Heart right ventricle (tissue), 16 donors: Measurements from ENCODE around the gene FGF2. TPM values are rescaled to one million over a fixed set of nuclear protein-coding genes. Genes with fewer than 3 reads are reported as not detected.

Experiments
- ATAC-seq, 8 donors: fragments of 200-7000 bp; cut with Tn5 transposase; one replicate each; pipeline ENCODE4 v1.9.1; 2020; ENCODE audit warnings: mild to moderate bottlenecking in 8 of 8, moderate library complexity in 8 of 8, moderate number of reproducible peaks in 1 of 8
- DNase-seq, 2 donors: peaks; one replicate each; pipeline ENCODE4 v3.0.0-alpha.2; 2020
- H3K27ac ChIP-seq, 10 donors: fragments of 200-600 bp; sonication (generic) in 2 of 10; one replicate each; pipeline versions ENCODE4 v1.5.0 to v1.8.0; 2020 to 2022; ENCODE audit warnings: mild to moderate bottlenecking in 3 of 10
- H3K27me3 ChIP-seq, 7 donors: fragments of 200-600 bp; one replicate each; pipeline ENCODE4 v1.8.0; 2021 to 2022; ENCODE audit warnings: mild to moderate bottlenecking in 2 of 7
- H3K36me3 ChIP-seq, 9 donors: fragments of 200-600 bp; sonication (generic) in 1 of 9; one replicate each; pipeline versions ENCODE4 v1.5.0 to v1.8.0; 2020 to 2022; ENCODE audit warnings: mild to moderate bottlenecking in 2 of 9
- H3K4me1 ChIP-seq, 9 donors: fragments of 200-600 bp; sonication (generic) in 1 of 9; one replicate each; pipeline versions ENCODE4 v1.5.0 to v1.8.0; 2020 to 2022; ENCODE audit warnings: mild to moderate bottlenecking in 4 of 9
- H3K4me3 ChIP-seq, 10 donors: fragments of 200-600 bp; sonication (generic) in 2 of 10; one replicate each; pipeline versions ENCODE4 v1.5.0 to v1.8.0; 2020 to 2022; ENCODE audit warnings: mild to moderate bottlenecking in 7 of 10, moderate library complexity in 2 of 10
- H3K9me3 ChIP-seq, 11 donors: fragments of 200-600 bp in 10 of 11; sonication (generic) in 2 of 11; one replicate each; pipeline versions ENCODE4 v1.5.0 to v1.8.0; 2013 to 2022; ENCODE audit warnings: mild to moderate bottlenecking in 2 of 11, control low read depth in 1 of 11, moderate library complexity in 1 of 11
- WGBS, 2 donors: extraction: QIAGEN DNeasy Blood & Tissue Kit; methylation state at CpG; one replicate each; pipeline ENCODE4 v1.1.7; 2013; ENCODE audit warnings: inconsistent platforms in 1 of 2; 5-methylcytosine and 5-hydroxymethylcytosine counted together
- intact Hi-C, 10 donors: fragments of 100-400 bp; cut with DNase I; formaldehyde crosslinking; loops; one replicate each; pipeline versions ENCODE4 v1.11.1 to v1.14.2; 2022
- polyA plus RNA-seq, 2 donors: library from polyadenylated mRNA; stranded (reverse); fragments of 200-250 nt; gene quantifications; one replicate each; pipeline ENCODE4 v1.2.3, GENCODE V29; 2013
- total RNA-seq, 10 donors: library from RNA; stranded (reverse); fragmentation: NEBNext Ultra II Directional in 3 of 10; extraction: Animal tissue kit (Norgen Biotek cat#: 25700) in 3 of 10; gene quantifications; one replicate each; pipeline versions ENCODE4 v1.2.1 to v1.2.4, GENCODE V29; 2021 to 2023
- TF ChIP-seq, protein P1 (sequence below), 9 donors: fragments of 200-600 bp; sonication (generic) in 2 of 9; IDR thresholded peaks; one replicate each; pipeline versions ENCODE4 v1.5.0 to v1.8.0; 2021 to 2022; ENCODE audit warnings: antibody characterized with exemption in 9 of 9, mild to moderate bottlenecking in 5 of 9, moderate library complexity in 1 of 9
- donor health status: Arrhythmogenic right ventricular cardiomyopathy.
- donor health status: ischemic (EF 13 %, LVEDD 7.1; RV severe dilation, severe dysfunction).
- donor health status: healthy with polysubstance abuse.
- donor health status: DM: no; HTN: yes; CAD: no.
- donor health status: DM: no; HTN: no; CAD: no.
- donor health status: ischemic (EF 25% LVEDD 6.9; RV normal size, moderate dysfunction).
- donor health status: ischemic (EF 25% LVEDD 5.7; RV mildly dilated, moderate dysfunction).
- donor health status: healthy.
- donor health status: DM: yes; HTN: yes; CAD: no.
- donor health status: Ischemic cardiomyopathy.
- donor health status: ischemic (EF 35%, LVEDD 5.7; RV mildly dilated, moderate dysfunction).
- donor health status: nonischemic (EF 11% LVEDD 7.7; RV severe dilation, severe dysfunction).
- donor health status: DM: yes; HTN: yes; CAD: no.
- donor health status: PGD.
- donor health status: ischemic (EF 29% LVEDD 5.4; RV normal size, mild dysfunction).
- donor health status: nonischemic (EF 23%, LVEDD 6.1; RV moderate dilation, normal function).

Gene FGF2
- total and polyA plus RNA-seq, 12 donors = 2.9 to 8.6 (median 5.6) TPM

DNA sequence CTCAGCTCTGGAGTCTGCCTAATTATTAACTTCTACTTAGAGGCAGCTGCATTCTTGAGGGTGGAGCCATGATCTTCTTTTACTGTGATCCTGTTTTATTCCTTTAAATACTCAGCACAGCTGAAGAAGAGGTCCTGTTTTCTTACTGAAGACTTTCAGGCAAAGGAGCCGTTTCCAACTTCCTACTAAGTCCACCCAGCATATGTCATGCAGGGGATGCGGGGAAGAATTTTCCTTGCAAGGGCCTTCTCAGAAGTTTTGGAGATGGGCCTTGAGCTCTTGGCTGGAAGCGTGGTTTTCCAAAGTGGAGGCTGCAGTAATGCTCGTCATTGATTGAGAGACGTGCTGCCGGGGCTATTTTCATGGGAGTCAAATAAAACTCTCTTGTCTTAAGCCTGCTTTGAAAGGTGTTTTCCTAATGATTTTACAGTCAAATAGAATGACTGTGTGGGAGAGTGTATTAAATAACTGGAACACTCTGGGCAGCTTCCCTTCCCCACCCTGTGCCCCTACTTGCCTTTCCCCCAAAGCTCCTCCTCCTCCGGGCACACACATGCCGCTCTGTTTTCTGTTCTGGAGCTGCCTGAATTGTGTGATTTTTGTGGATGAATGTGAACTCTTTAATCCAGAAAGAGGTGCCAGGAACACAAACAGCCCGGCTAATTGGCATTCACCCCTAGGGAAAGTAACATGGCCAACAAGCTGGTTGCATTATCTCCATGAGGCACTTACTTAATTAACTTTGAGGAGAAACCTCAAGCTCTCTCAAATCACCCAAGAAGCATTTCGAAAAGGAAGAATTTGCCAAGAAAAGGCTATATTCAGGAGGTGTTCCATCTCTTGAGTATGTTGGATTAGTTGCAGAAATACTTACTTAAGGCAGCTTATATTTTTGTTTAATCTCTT is 28.1 kb downstream of the FGF2 start:
- DNase-seq (peak in 1 of 2 donors; percentile 23), ATAC-seq (peak in 6 of 8 donors; percentile 33 to 71 (median 41))
- H3K27ac ChIP-seq = peak overlapping the region in 5 of 10 donors; percentile 1 to 46 (median 29)
- TF ChIP-seq, protein P1, sequence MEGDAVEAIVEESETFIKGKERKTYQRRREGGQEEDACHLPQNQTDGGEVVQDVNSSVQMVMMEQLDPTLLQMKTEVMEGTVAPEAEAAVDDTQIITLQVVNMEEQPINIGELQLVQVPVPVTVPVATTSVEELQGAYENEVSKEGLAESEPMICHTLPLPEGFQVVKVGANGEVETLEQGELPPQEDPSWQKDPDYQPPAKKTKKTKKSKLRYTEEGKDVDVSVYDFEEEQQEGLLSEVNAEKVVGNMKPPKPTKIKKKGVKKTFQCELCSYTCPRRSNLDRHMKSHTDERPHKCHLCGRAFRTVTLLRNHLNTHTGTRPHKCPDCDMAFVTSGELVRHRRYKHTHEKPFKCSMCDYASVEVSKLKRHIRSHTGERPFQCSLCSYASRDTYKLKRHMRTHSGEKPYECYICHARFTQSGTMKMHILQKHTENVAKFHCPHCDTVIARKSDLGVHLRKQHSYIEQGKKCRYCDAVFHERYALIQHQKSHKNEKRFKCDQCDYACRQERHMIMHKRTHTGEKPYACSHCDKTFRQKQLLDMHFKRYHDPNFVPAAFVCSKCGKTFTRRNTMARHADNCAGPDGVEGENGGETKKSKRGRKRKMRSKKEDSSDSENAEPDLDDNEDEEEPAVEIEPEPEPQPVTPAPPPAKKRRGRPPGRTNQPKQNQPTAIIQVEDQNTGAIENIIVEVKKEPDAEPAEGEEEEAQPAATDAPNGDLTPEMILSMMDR (IDR thresholded peaks at IDR 0.05) = no peak
- peak overlapping the region in 1 of 10 donors; percentile 1 for H3K4me3 ChIP-seq
- no peaks in the 10 kb centered on the region for H3K36me3 ChIP-seq
- WGBS, 2 donors = 75 to 79% methylated on average over 10 of the region's 10 CpGs
- no peaks in the 10 kb centered on the region for H3K27me3 ChIP-seq
- intact Hi-C loops = no loop called here
- H3K4me1 ChIP-seq = peaks cover 0 to 19% (median 0%) of the 10 kb centered on the region in 9 donors
- H3K9me3 ChIP-seq = no peaks in the 10 kb centered on the region

DNA sequence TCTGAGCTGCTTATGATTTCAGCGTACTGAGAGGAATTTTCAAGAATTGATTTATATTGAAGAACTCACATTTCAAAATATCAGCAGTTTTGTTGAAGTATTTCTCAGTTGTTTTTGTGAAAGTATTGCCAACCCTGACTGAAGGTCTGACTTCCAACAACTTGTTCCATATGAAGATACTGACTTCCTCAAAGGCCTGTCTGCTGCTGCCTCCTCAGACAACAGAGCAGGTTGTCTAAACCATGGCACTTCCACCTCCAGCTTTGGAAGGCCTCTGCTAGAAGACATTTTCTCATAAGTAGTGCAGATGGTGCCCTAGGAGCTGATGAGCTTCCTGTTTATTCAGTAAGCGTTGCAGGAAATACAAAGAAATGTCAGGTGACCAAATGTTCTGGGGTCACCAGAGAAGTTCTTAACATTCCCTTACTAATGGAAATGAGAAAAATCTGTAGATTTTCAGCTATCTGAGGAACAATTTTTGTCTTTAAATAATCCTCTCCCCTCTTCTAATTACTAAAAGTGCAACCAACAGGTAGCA is 28.8 kb downstream of the FGF2 start:
- Histone ChIP-seq H3K4me1 (peaks cover 0 to 19% (median 0%) of the 10 kb centered on the region in 9 donors), H3K27ac (peak overlapping the region in 2 of 10 donors; percentile 30 to 46)
- TF ChIP-seq, protein P1 (IDR thresholded peaks at IDR 0.05) = no peak

DNA sequence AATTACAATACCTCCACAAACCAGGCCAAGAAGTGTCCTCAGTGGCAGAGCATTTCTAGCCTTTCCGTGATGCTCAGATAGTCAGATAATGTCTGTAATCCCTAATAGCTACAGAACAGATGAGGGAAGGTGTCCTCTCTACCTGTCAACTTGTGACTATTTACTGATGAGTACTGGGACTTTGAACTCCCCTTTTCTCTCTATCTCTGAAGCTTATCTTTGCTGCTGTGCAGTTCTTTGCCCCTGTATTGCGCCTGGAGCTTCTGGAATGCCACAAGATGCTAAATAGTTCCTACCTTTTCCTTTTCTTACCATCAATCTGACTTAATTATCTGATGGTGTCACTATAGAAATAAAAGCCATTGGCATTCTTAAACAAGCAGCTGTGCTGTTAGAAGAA is 30.5 kb downstream of the FGF2 start:
- intact Hi-C loops = no loop called here
- H3K36me3 ChIP-seq = no peaks in the 10 kb centered on the region
- 96 to 99% methylated on average over 2 of the region's 2 CpGs for WGBS, 2 donors
- TF ChIP-seq, protein P1 (IDR thresholded peaks at IDR 0.05) = no peak
- no peak overlapping the region for H3K4me3 ChIP-seq
- no peaks in the 10 kb centered on the region for H3K27me3 ChIP-seq
- no peaks in the 10 kb centered on the region for H3K9me3 ChIP-seq
- H3K27ac ChIP-seq = no peak overlapping the region
- ATAC-seq (no peak), DNase-seq (no peak)
- H3K4me1 ChIP-seq = peaks cover 0 to 19% (median 0%) of the 10 kb centered on the region in 9 donors

More for the DNA sequence above, 28.8 kb downstream of the FGF2 start:
- DNase-seq (no peak), ATAC-seq (no peak)
- no peak overlapping the region for H3K4me3 ChIP-seq
- WGBS, 2 donors = 48 to 78% methylated on average over 2 of the region's 2 CpGs
- H3K36me3 ChIP-seq = no peaks in the 10 kb centered on the region
- no peaks in the 10 kb centered on the region for H3K9me3 ChIP-seq
- intact Hi-C loops = no loop called here
- no peaks in the 10 kb centered on the region for H3K27me3 ChIP-seq

DNA sequence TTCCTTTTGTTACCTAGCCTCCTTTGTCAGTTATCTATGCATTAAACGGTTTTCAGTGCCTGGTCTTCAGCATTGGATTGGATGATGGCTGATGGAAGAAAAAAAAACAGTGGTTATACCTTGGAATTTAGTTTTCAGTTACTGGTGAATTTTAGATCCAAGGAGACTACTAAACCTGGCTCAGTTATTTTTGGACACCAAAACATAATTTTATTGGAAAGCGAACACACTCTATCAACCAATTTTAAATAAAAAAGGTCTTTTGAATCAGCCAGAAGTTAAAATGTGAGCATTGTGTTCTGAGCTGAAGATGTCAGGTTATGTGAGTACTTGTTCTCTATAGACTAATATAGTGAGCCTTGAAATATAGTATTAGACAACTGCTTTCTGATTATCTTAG is 32.1 kb downstream of the FGF2 start:
- Histone ChIP-seq H3K36me3 (no peaks in the 10 kb centered on the region), H3K27me3 (no peaks in the 10 kb centered on the region), H3K9me3 (no peaks in the 10 kb centered on the region), H3K4me3 (no peak overlapping the region), H3K27ac (no peak overlapping the region), H3K4me1 (peaks cover 0 to 27% (median 7%) of the 10 kb centered on the region in 9 donors)
- DNase-seq = no peak
- TF ChIP-seq, protein P1 (IDR thresholded peaks at IDR 0.05) = no peak
- ATAC-seq = no peak
- WGBS, 2 donors = 78 to 80% methylated on average over 2 of the region's 2 CpGs
- intact Hi-C loops = no loop called here
